GM12864 (cell line): ENCODE results near the gene CCPG1.

ENCODE experiments used
- DNase-seq: peaks from one replicate; pipeline ENCODE4 v3.0.0-alpha.2; 2011; ENCODE audit warnings: low read depth
- H3K4me3 ChIP-seq: 2 replicates; pipeline ENCODE4 v1.5.1; 2011; ENCODE audit warnings: mild to moderate bottlenecking, low read depth, low read length, control low read depth
- TF ChIP-seq, protein P1 (sequence below): IDR thresholded peaks from 2 replicates; pipeline ENCODE4 v1.5.1; 2011; ENCODE audit warnings: low read depth, mild to moderate bottlenecking, moderate library complexity, low read length, control low read depth, inconsistent platforms; ENCODE audit errors: missing control alignments

Gene CCPG1

DNA sequence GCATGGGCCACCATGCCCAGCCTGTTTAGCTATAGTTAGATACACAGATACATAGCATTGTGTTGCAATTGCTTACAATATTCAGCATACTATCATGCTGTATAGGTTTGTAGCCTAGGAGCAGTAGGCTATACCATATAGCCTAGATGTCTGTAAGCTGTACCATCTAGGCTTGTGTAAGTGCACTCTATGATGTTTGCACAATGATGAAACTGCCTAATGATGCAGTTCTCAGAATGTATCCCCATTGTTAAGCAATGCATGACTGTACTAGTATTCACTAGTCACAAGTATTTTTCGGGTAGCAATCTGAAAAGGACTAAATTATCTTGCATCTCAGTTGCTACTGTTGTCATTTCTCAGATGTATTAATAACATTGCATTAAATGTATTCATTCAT is 73.2 kb downstream of the CCPG1 start:
- TF ChIP-seq, protein P1, sequence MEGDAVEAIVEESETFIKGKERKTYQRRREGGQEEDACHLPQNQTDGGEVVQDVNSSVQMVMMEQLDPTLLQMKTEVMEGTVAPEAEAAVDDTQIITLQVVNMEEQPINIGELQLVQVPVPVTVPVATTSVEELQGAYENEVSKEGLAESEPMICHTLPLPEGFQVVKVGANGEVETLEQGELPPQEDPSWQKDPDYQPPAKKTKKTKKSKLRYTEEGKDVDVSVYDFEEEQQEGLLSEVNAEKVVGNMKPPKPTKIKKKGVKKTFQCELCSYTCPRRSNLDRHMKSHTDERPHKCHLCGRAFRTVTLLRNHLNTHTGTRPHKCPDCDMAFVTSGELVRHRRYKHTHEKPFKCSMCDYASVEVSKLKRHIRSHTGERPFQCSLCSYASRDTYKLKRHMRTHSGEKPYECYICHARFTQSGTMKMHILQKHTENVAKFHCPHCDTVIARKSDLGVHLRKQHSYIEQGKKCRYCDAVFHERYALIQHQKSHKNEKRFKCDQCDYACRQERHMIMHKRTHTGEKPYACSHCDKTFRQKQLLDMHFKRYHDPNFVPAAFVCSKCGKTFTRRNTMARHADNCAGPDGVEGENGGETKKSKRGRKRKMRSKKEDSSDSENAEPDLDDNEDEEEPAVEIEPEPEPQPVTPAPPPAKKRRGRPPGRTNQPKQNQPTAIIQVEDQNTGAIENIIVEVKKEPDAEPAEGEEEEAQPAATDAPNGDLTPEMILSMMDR = no peak
- H3K4me3 ChIP-seq = no peak overlapping the region
- DNase-seq = no peak

DNA sequence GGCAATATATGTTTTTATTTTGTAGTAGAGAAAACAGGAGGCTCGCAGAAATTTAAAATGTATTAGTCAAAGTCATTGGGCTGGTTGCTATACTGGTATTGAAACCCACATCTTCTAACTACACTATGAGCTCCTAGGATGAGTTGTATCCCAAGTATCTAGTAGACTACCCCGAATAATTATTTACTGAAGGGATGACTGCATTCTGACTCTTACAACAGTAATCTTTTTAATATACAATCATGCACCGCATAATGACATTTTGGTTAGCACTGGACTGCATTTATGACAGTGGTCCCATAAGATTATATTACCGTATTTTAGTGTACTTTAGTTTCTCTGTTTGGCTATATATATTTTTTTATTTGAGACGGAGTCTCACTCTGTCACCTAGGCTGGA is 73.8 kb downstream of the CCPG1 start:
- no peak overlapping the region for H3K4me3 ChIP-seq
- no peak for DNase-seq
- TF ChIP-seq, protein P1 = no peak

DNA sequence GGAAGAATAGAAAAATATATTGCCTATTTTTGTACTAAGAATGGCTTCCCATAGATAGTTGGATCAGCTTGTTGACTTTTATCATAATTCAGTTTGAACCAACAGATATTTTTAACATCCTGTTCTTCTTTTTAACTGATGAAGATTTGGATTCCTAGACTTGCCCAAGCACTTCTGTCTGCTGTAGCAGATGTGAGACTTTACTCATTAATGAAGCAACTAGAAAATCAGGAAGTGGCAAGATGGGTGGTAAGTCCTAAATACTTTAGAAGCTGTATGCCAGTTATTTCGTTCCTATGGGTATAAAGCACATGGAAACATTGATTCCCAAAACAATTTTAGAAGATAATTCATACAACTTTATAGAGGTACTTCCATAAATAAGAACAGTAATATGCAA is 80.8 kb downstream of the CCPG1 start:
- no peak overlapping the region for H3K4me3 ChIP-seq
- TF ChIP-seq, protein P1 = no peak
- DNase-seq = no peak

DNA sequence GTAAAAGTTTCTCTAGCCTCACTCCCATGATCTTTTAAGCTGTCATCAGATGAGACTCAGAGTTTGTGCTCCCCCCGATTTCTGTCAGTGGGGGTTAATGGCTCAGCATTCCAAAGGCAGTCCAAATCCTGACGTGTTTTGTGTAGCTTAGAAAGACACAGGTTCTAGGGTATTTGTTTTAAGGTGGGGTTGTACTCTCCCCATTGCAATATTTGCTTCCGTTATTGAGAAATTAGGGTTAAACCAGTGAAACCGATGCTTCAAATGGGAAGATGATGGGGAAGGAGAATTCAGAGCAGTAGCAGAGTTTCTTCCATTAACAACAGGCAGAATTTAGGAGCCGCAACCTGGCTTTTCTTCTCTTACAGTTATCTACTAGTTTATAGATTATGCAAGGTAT is 85.7 kb downstream of the CCPG1 start:
- H3K4me3 ChIP-seq = no peak overlapping the region
- DNase-seq = no peak
- TF ChIP-seq, protein P1 = no peak

DNA sequence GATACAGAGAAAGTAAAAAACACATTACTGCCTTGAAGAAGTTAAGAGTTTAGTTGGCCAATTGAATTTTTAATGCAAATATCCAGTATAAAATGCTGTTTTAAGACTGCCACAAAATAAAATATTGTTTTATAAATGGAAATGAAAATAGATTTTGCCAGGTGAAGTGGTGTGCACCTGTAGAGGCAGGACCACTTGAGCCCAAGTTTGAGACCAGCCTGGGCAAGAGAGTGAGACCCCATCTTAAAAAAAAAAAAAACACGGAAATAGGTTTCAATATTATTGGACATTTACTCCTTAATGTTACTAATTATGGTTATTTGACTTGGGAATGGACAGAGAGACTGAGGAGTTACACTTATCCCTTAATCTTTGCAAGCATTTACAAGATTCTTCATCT is 87.2 kb downstream of the CCPG1 start:
- TF ChIP-seq, protein P1 = no peak
- no peak overlapping the region for H3K4me3 ChIP-seq
- no peak for DNase-seq

DNA sequence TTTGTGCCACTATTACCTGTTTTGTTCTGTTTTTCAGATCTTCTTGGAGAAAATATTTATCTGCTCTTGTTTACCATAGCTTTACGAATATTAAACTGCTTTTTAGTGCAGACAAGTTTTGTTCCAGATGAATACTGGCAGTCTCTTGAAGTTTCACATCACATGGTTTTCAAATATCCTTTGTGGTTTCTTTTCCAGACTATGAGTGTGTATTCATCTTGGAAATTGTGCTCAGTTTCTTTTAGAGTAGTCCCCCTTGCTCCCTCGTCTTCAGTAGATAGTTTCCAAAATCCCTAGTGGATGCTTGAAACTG is 88.0 kb downstream of the CCPG1 start:
- DNase-seq = no peak
- TF ChIP-seq, protein P1 = no peak
- peak overlapping the region; percentile 78 for H3K4me3 ChIP-seq

DNA sequence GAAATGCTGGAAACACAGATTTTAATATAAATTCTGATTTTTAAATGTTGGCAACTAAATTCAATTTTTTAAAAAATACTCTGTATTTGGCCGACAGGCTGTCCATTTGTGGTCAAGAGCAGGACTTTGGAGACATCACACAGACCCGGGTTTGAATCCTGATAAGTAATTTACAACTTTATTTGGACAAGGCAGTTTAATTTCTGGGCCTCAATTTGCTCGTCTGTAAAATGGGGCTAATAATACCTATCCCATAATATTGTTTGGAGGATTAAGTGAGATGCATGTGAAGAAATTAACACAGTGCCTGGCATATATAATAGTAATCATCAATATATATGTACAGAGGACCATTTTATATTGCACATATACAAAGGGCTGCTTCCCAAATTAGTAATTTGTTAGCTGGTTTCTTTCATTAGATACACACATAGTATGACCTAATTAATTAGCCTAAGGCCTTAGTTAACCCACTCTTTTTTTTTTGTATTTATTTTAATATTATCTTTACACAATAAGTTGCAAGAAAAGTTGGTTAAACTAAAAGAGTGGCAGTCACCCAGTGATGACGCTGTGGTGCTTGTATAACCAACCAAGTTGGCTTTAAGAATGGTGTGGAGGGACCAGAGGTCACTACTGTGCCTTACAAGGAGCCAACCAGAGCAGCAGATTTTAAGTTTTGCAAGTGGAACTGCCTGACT is 88.5 kb downstream of the CCPG1 start:
- H3K4me3 ChIP-seq = peak overlapping the region; percentile 78
- peak; percentile 38 for DNase-seq
- TF ChIP-seq, protein P1 = no peak
